ENCODE data around the gene DCP1A.

DNA sequence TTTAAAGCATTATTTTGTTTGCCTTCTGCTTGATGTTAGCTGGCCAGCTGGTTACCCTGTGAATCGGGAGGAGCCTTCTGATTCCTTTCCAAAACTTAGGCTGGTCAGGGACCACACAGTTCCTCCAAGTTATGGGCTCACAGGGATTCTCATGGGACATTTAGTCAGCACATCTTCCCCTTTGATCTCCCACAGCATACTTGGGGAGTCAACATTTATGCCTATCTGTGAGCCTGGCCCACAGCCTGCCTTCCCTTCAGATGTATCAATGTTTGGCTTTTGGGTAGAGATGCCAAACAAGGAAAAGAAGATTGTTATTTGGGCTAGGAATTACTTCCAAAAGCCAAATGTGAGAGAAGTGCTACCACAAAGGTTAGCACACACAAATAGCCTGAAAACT lies 32.6 kb upstream of the DCP1A start:
- TF ChIP-seq, protein P1, sequence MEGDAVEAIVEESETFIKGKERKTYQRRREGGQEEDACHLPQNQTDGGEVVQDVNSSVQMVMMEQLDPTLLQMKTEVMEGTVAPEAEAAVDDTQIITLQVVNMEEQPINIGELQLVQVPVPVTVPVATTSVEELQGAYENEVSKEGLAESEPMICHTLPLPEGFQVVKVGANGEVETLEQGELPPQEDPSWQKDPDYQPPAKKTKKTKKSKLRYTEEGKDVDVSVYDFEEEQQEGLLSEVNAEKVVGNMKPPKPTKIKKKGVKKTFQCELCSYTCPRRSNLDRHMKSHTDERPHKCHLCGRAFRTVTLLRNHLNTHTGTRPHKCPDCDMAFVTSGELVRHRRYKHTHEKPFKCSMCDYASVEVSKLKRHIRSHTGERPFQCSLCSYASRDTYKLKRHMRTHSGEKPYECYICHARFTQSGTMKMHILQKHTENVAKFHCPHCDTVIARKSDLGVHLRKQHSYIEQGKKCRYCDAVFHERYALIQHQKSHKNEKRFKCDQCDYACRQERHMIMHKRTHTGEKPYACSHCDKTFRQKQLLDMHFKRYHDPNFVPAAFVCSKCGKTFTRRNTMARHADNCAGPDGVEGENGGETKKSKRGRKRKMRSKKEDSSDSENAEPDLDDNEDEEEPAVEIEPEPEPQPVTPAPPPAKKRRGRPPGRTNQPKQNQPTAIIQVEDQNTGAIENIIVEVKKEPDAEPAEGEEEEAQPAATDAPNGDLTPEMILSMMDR (IDR thresholded peaks at IDR 0.05), result no peak
- no peak for TF ChIP-seq POLR2A (IDR thresholded peaks at IDR 0.05)

Data from tibial nerve (tissue), 3 donors.